NCI-H2196 (cell line): Measurements from ENCODE around the gene HDAC3.

Experiments used
- DNase-seq: peaks from one replicate; lab custom pipeline; 2025; ENCODE audit not compliant: unreplicated experiment; lab: John Stamatoyannopoulos, UW

Gene HDAC3

DNA sequence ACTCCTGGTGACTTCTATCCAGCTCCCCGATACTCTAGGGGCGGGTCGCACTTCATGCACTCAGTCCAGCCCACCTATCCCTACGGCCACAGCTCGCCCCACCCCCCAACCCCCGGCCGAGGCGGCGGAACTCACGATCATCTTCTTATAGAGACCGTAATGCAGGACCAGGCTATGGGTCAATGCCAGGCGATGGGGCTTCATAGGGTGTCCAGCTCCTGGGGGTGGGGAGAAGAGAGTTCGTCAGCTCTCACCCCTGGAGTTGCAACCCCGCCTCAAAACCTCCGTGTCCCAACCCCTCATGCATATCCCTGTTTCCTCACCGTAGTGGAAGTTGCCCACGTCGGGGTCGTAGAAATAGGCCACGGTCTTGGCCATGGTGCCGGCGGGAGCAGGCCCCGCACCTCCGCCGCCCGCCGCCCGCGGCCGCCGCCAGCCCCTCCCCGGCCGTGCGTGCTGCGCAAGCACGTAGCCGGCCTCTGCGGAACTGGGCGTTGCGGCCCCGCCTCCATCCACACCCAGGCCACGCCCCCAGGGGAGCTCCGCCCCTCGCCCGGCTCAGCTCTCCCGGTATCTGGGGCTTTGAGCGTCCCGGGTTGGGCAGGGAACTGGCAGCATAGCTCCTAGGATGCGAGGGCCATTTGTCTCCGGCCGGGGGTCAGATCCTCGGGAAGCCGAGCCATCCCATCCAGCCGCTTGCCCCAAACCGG, at the start of gene HDAC3, which contains the start of gene RELL2:
HDAC3 (minus strand) TSS at position 437 of the 710 bp plus-strand sequence; CDS start at position 378, 59 bp downstream.
RELL2 (plus strand) TSS at position 585 of the 710 bp plus-strand sequence. CDS start 1,229 bp downstream, outside the sequence.
- peak; percentile 89 for DNase-seq

DNA sequence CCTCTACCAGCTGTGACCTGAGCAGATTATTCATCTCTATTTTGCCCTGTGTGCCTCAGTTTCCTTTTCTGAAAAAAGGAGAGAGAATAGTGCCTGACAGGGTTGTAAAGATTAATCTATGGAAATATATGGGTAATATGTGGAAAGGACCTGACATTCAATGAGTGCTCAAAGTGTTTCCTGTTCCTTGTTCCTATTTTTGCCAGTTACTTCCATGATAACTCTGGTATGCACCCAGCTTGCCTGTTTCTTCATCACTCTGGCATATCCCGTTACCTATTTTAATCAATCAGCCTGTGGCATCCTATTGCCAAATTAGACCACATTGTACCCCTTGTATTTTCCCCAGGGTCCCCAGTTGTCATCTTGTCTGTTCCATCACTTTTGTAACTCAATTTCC, 48.9 kb upstream of the HDAC3 start:
- no peak for DNase-seq

DNA sequence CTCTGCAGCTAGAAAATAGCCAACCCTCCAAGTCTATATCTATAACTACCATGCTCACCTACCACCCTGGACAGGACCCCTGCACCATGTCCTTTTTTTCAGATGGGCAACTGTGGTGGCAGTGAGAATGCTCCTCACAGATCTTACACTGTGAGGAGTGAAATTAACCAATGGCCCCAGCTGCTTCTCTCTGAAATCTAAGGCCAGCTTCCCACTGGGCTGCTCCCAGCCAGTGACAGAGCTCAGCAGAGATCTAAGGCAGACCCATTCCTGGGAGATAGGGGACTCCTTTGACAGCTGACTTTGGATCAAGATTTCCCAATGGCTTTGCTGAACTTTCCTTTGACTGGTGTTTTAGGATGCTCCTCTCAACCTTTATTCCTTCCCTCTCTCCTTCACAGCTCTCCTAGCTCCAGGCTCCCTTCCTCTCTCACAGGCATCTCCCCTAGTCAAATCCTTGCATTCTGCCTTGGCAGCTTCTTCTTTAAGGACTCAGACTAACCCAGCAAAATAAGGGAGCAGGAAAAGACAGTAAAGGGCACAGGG, 47.0 kb upstream of the HDAC3 start:
- DNase-seq, result no peak

DNA sequence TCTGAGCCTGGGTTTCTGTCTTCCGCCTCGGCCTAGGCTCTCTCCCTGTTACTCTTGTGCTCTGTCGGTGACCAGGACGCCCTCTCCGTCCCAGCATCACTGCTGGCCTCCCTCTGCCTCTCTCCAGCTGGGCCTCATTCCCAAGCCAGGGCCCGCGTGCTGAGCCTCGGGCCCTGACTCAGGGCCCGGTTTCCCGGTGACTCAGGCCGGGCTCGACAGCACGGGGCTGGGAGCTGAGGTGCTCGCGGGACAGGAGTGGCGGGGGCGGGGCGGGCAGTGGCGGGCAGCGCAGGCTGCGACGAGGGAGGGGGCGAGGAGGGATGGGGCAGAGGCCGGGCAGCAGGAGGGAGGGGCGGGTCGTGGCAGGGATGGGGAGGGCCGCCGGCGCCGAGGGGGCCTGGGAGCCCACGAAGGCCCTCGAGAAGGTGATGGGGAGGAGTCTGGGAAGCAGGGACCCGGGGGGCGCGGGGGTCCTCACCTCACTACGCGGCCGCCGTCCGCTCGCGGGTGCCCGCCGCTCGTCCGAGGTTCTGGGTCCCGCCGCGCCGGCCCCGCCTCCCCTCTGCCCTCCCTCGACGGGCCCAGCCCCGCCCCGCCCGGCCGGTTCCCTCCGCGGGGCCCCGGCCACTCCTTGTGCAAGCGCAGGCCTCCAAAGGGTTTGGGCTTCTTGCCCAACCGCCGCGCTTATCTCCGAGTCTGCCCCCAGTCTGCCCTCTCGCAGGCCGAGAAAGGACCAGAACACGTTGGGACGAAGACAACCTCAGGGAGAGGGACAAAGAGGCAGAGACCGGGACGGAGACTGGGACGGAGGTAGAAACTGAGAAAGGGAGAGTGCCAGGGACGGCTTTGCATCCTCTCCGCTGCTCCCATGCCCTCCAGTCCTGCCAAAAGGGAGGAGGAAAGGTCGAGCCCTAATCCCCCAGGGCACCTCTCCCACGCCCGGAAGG, 45.3 kb upstream of the HDAC3 start, which contains the start of gene ARAP3:
ARAP3 (minus strand) TSS at position 536 of the 947 bp plus-strand sequence. CDS start 1,744 bp downstream, outside the sequence.
- peak; percentile 11 for DNase-seq

DNA sequence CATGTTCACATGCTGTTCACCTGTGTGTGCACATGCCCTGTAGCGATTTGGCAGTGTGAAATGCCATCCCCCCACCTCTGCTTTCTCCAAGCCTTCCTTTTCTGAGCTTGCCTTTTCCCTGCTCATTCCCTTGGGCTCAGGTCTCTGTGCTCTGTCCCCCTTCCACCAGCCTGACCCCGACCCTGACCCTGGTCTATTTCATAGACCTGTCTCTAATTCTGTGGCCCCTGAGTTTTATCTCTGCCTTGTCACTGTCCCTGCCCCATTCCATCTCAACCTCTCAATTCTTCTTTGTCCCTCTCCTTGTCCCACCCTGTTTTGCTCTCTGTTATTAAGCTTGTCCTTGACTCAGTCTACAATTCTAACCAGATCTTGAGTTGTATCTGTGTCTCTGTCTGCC, 44.6 kb upstream of the HDAC3 start:
- no peak for DNase-seq

DNA sequence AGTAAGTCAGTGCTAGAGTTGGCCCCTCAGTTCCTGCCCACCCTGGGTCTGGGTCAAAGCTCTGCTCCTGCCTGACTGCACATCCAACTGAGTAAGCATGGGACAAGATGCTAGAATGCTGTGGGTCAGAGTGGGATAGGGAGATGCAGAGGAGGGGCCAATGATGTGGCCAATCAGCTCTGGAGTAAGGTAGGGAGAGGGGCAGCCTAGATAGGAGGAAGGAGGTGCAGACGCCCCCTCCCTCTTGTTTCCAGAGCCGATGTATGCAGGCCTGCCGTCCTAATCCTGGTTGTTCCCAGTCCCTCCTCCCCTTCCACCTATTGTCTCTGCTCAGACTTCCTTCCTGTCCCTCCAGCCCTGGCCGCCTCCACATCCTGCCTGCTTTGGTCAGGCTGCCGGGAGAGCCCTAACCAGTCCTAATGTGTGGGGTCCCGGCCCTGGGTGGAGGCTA, 44.1 kb upstream of the HDAC3 start:
- no peak for DNase-seq

DNA sequence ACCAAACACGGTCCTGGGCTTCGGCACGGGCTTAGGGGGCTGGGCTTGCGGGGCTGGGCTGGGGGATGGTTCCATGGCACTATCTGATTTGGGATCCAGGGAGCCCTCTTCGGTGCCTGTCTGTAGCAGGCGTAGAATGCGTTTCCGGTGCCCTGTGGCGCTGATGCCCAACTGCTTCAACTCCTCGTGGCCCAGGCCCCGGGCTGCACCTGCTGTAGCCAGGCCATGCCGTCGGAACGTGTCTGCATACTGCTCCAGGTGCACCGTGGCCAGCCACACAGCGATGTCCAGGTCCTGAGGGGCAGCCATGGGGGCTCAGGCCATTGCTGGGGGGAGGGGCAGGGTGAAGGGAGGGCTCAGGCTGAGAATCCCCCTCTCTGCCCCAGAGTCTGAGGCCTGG, 43.5 kb upstream of the HDAC3 start:
- DNase-seq, result no peak

DNA sequence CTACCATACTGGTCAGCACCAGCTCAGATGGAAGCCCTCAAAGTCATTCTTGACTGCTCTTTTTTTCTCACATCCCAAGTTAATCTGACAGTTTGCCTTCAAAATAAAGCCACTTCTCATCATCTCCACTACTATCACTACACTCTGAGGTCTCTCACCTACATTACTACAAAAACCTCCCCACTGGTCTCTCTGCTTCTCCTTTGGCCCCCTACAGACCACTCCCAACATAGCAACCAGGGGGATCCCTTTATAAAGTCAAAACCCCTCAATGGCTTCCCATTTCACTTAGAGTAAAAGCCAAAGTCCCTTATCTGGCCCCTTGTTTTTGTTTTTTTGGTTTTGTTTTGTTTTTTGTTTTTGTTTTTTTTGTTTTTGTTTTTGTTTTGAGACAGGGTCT, 40.8 kb upstream of the HDAC3 start:
- no peak for DNase-seq

DNA sequence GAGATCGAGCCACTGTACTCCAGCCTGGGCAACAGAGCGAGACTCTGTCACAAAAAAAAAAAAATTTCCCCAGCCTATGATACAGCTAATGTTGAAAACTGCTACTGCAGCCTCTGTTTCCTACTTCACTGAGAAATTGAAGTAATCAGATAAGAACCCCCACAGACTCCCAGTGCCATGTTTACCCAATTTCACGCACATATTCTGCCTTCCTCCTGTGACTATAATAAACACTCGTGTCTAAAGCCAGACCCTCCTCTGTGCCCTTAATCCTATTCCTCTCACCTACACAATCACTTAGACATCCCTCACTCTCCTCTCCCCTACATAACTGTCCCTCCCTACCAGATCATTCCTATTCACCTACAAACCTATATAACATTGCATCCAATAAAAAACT, 39.0 kb upstream of the HDAC3 start:
- no peak for DNase-seq

DNA sequence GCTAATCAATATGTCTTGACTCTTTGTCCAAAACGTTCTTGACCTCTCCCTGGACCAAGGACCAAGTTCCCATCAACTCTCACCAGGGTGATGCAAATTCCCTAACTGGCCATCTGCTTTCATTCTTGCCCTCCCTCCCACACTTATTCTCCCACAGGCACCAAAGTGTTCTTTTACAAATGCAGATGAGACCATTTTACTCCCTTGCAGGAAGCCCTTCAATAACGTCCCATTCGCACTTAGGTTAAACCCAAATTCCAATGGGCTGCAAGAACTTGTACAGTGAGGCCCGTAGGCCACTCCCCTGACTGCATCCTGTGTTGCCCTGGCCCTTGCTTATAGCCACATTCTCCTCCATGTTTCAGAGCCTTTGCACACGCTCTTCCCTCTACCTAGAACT, 38.1 kb upstream of the HDAC3 start:
- no peak for DNase-seq

DNA sequence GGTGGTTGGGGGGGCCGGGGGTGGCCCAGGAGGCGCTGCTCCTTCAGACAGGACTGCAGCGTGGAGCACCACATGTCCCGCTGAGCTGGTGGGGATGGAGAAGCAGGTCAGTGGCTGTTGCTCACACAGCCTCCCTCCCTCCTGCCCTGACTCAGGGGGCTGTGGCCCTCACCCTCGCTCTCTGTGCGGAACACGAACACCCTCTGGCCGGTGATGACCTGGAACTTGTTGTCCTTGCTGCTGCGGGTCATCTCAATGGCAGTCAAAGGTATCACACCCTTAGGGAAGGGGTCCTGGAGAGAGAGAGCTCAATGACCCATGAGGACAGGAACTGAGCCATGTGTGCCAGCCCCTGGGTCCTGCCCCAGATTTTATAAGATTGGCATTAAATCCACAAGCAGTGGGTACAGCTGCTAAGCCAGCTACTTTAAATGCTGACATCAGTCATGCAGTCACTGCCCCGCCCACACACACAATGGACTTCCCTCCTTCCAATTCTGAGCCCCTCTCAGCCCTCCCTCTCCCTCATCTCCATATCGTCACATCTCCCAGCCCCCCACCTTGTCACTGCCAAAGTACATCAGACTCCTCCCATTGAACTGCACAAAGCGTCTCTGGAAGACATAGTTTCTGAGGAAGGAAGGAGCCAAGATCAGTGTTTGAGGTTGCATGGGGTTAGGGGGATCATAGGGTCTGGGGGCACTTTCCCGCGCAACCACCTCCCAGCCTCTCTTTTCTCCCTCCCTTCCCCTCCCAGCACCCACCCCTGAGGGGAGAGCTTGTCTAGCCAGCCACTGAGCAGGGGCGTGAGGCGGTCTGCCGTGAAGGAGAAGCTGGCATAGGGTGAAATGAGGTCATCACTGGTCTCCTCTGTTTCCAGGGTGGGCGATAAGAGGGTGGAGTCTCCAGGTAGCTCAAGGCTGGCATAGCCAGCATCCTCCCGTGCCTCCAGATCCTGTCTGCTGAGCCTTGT, 36.5 kb upstream of the HDAC3 start:
- no peak for DNase-seq

DNA sequence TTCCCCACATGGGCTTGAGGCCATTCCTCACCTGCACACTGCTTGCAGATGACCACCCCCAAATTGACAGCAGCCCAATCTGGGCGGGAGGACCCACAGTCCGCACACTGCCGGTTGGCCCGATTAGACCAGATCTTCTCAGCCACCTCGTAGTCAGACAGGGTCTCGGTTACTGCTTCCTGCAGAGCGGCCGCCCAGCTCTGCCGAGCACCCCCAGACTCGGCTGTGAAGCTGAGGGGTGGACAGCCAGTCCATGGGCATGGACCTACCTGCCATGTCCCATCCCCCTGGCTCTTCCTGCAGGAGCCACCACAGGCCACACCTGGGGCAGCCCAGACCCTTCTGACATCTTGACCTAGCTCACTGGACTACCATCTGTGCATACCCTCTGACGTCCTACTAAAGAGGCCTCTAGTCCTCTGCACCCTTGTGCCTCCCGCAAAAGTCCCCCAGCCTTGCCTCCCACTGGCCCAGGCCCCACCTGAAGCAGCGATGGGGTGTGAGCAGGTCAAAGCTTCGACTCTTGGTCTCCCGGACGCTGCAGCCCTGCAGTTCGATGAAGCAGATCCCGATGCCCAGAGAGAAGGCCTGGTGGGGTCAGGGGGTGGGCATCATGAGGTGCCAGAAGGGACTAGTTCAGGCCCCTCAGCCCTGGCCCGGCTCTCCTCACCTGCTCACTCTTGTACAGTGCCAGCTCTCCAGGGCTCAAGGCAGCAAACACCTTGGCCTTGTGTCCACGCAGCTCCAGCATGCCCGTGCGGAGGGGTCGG, 35.6 kb upstream of the HDAC3 start:
- DNase-seq, result no peak

DNA sequence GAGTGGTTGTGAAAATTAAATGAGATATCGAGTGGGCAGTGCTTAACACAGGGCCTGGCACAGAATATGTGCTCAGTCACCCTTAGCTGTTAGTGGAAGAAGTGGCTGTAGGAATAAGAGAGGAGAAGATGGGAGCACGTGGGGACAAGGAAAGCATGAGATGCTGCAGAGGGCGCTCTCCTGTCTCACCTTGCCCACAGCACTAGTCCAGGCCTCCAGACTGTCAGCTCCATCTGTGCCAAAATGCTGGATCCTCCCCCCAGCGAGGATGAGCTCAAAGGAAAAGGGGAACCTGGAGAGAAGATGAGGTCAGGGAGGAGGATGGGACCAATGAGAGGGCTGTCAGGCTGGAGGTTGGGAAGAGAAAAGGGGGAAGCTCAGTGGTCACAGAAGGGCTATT, 32.9 kb upstream of the HDAC3 start:
- no peak for DNase-seq

DNA sequence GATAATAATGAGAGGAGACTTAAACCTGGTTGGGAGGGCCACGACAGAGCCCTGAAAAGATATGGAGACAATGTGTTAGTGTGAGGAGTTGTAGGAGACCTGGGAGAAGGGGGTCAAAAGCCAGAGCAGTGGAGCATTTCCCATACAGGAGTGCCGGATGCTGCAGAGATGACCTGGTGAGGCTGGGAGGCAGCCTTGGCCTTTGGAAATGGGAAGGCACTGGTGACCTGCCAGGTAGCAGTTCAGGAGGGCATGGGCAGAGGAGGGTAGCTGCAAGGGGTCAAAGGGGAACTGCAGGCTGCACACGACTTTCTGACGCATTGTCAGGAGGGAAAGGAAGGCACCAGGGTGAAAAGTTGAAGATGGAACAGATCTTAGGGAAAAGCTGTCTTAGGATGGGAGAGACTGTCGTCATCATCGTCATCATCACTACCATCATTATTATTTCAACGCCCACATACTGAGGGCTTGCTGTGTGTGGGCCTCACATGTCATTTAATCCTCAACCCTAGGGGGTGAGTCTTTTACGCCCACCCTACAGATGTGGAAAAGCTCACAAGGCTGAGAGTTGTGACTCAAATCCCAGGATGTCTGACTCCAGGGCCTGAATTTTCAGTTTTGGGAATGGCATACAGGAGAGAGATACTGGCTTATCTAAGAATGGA, 32.1 kb upstream of the HDAC3 start:
- no peak for DNase-seq

DNA sequence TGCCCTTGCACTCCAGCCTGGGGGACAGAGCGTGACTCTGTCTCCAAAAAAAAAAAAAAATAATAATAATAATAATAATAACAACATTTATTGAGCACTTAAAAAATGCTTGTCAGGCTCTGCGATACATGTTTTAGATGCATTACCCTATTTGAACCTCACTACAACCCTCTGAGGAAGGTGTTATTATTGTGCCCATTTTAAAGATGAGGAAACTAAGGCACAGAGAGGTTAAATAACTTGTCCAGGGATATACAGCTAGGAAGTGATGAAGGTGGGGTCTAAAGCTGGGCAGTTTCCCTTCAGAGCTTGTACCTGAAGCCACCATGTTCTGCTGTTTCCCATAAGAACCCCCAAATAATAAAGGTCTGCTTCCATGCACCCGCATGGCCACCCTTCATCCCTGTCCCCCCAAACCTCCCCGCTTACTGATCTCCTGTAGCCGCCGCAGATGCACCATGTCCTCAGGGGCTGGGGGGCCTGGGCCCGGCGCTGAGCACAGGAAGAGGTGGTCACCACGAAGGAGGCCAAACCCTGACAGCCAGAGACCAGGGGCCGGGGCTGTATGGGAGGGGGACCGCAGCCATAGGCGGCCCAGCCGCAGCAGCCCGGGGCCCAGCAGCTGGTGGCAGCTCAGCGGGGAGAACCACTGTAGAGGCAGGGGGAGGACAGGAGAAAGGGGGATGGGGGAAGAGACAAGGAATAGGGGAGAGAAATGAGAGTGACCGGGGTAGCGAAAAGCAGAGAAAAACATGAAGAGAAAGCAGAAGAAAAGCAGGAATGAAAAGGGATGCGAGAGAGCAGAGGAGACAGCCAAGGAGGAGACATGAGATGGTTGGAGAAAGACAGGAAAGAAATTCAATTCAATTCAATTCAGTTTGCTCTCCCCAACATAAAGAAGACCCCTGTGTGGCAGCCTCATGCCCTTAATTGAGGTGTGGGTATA, 29.6 kb upstream of the HDAC3 start:
- no peak for DNase-seq

DNA sequence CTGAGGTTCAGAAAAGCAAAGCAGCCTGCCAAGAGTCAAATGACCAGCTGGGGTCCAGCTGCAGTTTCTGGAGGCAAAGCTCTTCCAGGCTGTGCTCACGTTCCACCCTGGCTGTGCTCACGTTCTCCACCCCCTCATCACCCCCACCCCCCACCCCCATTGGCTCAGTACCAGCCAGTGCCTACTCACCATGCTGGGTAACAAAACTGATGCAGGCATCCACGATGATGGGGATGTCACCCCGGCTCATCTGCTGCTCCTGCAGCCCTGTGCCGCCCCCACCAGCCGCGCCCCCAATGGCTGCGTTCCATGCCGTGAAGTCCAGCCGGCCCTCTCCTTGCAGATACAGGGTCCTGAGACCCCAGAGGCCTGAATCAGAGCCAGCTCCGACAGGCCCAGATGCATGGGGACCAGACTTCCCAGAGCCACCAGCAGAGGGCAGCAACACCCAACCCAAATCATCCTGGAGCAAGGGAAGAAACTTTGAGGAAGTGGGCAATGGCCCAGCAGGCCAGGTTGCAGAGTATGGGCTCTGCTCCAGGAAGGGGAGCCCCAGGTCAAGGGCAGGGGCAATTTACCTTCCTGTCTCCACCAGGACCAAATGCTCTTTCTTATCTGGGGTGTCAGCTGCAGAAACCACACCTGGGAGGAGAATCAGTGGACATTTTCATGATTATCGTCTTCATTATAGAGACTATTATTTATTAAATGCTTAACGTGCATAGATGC, 28.2 kb upstream of the HDAC3 start:
- peak; percentile 60 for DNase-seq

DNA sequence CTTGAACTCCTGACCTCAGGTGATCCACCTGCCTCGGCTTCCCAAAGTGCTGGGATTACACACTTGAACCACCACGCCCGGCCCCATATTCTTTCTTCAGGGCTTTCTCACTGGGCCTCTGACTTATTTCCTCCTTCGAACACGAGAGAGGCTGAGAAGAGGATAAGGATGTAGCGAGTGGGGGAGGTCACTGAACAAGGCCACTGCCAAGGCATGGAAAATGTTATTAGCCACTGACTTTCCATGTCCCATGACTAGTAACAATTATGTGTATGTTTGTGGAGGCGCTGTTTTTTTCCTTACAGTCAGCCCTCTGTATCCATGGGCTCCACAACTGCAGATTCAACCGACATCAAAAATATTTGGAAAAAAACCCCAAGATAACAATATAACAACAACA, 26.9 kb upstream of the HDAC3 start:
- no peak for DNase-seq
